Measurements from ENCODE around the gene PCDHGC5. TPM values are rescaled to one million over a fixed set of nuclear protein-coding genes. Genes with fewer than 3 reads are reported as not detected.
A peak's percentile ranks its signal among the peaks of the same experiment; 100 is the strongest.

PCDHGC5 gene
- total RNA-seq, 1 experiment from 2014 or later: 2.1 TPM

DNA sequence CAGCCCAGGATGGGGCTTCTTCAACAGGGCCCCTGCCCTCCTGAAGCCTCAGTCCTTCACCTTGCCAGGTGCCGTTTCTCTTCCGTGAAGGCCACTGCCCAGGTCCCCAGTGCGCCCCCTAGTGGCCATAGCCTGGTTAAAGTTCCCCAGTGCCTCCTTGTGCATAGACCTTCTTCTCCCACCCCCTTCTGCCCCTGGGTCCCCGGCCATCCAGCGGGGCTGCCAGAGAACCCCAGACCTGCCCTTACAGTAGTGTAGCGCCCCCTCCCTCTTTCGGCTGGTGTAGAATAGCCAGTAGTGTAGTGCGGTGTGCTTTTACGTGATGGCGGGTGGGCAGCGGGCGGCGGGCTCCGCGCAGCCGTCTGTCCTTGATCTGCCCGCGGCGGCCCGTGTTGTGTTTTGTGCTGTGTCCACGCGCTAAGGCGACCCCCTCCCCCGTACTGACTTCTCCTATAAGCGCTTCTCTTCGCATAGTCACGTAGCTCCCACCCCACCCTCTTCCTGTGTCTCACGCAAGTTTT is 23.6 kb downstream of the PCDHGC5 start:
- H3K27ac Mint-ChIP-seq (ENCODE audit: unreplicated experiment): peak overlapping the region; percentile 18
- no peaks in the 10 kb centered on the region for H3K4me1 Mint-ChIP-seq (ENCODE audit: low read depth, unreplicated experiment)
- intact Hi-C loops (cut with micrococcal nuclease; ENCODE audit: unreplicated experiment): no loop called here
- H3K36me3 Mint-ChIP-seq (ENCODE audit: insufficient read depth, unreplicated experiment): peaks cover 66% of the 10 kb centered on the region
- no TSS peak for BruUV-seq (replicated peaks)
- DNase-seq: peak; percentile 84
- TF ChIP-seq, protein P1, sequence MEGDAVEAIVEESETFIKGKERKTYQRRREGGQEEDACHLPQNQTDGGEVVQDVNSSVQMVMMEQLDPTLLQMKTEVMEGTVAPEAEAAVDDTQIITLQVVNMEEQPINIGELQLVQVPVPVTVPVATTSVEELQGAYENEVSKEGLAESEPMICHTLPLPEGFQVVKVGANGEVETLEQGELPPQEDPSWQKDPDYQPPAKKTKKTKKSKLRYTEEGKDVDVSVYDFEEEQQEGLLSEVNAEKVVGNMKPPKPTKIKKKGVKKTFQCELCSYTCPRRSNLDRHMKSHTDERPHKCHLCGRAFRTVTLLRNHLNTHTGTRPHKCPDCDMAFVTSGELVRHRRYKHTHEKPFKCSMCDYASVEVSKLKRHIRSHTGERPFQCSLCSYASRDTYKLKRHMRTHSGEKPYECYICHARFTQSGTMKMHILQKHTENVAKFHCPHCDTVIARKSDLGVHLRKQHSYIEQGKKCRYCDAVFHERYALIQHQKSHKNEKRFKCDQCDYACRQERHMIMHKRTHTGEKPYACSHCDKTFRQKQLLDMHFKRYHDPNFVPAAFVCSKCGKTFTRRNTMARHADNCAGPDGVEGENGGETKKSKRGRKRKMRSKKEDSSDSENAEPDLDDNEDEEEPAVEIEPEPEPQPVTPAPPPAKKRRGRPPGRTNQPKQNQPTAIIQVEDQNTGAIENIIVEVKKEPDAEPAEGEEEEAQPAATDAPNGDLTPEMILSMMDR (IDR thresholded peaks at IDR 0.05; ENCODE audit: unreplicated experiment): peak; percentile 93
- no peaks in the 10 kb centered on the region for H3K9me3 Mint-ChIP-seq (ENCODE audit: low read depth, unreplicated experiment)
- no peak overlapping the region for H3K4me3 Mint-ChIP-seq (ENCODE audit: low read depth, unreplicated experiment)
- no peaks in the 10 kb centered on the region for H3K27me3 Mint-ChIP-seq (ENCODE audit: unreplicated experiment)
- CTCF ChIA-PET: interaction anchor here (0.6 to 2.0 kb wide), 2 partner anchors 9 to 29 kb away, joined by 3 to 7 read pairs; no protein-coding TSS in a partner anchor

DNA sequence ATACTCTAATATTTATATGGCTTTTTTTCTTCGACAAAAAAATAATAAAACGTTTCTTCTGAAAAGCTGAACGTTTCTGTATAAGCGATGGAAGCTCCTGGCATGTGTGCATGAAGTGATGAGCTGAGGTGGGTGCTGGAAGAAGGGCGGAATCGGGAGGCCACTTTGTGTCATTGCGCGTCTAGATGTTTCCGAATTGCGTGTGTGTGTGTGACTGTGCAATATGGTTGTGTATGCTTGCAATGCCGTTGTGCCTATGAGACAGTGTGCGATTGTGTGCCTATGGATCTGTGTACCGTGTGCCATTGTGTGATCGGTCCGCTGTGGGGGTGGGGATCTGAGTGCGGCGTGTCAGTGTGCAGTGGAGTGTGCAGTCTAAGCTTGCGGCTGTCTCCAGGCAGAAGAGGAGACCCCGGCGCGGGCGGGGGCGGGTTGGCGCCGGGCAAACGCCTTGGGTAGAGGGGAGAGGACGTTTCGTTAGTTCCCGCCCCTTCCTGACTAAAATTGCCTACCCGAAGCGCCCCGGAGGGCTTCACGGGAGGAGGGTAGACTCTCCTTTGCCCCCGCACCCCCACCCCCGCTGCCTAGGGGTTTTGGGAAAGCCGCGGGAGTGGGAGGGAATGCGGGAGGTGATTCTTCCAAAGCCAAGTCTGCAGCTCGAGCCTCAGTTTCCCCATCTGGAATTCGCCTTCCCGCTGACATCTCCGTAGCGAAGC is 24.2 kb downstream of the PCDHGC5 start:
- H3K9me3 Mint-ChIP-seq (ENCODE audit: low read depth, unreplicated experiment): no peaks in the 10 kb centered on the region
- H3K27me3 Mint-ChIP-seq (ENCODE audit: unreplicated experiment): no peaks in the 10 kb centered on the region
- peak overlapping the region; percentile 18 for H3K27ac Mint-ChIP-seq (ENCODE audit: unreplicated experiment)
- CTCF ChIA-PET: interaction anchor here (0.6 to 2.0 kb wide), 2 partner anchors 8 to 30 kb away, joined by 3 to 7 read pairs; no protein-coding TSS in a partner anchor
- no TSS peak for BruUV-seq (replicated peaks)
- peaks cover 66% of the 10 kb centered on the region for H3K36me3 Mint-ChIP-seq (ENCODE audit: insufficient read depth, unreplicated experiment)
- no peak for DNase-seq
- TF ChIP-seq, protein P1 (IDR thresholded peaks at IDR 0.05; ENCODE audit: unreplicated experiment): no peak
- H3K4me3 Mint-ChIP-seq (ENCODE audit: low read depth, unreplicated experiment): no peak overlapping the region
- no peaks in the 10 kb centered on the region for H3K4me1 Mint-ChIP-seq (ENCODE audit: low read depth, unreplicated experiment)
- intact Hi-C loops (cut with micrococcal nuclease; ENCODE audit: unreplicated experiment): no loop called here

DNA sequence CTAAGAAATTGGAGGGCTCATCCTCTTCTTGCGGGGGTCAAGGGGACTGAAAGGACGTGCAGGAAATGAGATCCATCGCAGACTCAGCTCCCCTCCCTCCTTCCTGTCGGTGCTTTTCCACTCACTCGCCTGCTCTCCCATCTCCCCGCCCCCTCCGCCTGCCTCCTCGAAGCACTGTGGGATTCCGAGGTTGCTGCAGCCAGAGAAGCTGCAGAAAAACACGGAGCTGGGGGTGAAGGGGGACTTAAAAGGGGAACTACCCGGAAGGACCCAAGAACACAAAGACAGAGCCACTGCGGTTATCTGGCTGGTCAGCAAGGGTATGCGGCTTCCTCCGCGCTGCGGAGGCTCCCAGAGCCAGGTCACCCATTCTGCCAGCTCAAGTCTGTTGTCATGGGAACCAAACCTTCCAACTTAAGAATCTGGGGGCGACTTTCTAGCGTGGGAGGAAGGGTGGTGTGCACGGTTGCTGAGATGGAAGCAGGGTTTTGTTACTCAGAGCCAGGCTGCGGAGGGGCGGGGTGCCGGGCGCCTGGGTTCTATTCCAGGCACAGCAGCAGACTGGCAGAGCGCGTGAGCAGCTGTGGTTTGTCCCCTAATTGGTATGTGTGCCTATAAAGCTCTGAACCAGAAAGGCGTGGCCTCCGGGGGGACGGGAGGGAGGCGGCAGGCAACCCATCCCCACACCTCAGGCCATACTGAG is 24.9 kb downstream of the PCDHGC5 start:
- no peaks in the 10 kb centered on the region for H3K27me3 Mint-ChIP-seq (ENCODE audit: unreplicated experiment)
- no peak overlapping the region for H3K4me3 Mint-ChIP-seq (ENCODE audit: low read depth, unreplicated experiment)
- peak overlapping the region; percentile 35 for H3K27ac Mint-ChIP-seq (ENCODE audit: unreplicated experiment)
- BruUV-seq (replicated peaks): no TSS peak
- TF ChIP-seq, protein P1 (IDR thresholded peaks at IDR 0.05; ENCODE audit: unreplicated experiment): no peak
- no peaks in the 10 kb centered on the region for H3K4me1 Mint-ChIP-seq (ENCODE audit: low read depth, unreplicated experiment)
- CTCF ChIA-PET: interaction anchor here (0.5 kb wide), 1 partner anchor 60 kb away, joined by 5 read pairs; no protein-coding TSS in a partner anchor
- no peak for DNase-seq
- intact Hi-C loops (cut with micrococcal nuclease; ENCODE audit: unreplicated experiment): no loop called here
- H3K9me3 Mint-ChIP-seq (ENCODE audit: low read depth, unreplicated experiment): no peaks in the 10 kb centered on the region
- H3K36me3 Mint-ChIP-seq (ENCODE audit: insufficient read depth, unreplicated experiment): peaks cover 73% of the 10 kb centered on the region

DNA sequence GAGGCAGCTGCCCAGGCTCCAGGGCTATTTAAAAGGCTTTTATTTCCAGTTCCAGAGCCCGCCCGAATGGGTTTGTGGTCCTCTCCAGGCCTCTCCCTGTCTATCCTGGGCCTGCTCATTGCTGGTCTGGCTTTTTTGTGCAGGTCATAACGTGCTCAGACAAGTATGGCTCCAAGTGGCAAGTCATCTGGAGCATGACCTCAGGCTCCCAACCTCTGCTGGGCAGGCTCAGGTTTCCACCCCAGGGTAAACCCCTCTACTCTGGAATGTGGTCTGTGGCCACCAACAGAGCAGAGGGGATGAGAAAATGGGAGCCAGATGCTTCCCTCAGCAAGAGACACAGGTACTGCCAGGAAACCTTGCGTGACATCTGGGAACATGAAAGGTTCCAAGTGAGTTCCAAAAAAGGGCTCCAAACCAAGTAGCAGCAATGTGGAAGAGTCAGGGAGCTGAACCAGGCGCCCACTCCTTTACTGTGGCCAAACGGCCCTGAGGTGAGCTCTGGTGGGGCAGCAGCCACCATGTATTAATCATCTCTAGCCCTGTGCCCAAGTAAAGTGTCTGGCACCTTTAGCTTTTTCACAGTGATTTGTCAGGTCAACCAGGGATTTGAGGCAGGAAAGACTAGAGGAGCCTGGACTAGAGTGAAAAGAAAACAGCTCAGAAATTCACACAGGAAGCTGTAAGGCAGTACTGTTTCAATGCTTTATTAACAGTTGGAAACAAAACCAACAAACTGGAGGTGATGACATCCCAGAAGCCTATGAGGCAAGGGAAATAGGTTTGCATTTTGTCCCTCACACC is 25.7 kb downstream of the PCDHGC5 start:
- H3K9me3 Mint-ChIP-seq (ENCODE audit: low read depth, unreplicated experiment): no peaks in the 10 kb centered on the region
- no peak for DNase-seq
- BruUV-seq (replicated peaks): no TSS peak
- H3K27me3 Mint-ChIP-seq (ENCODE audit: unreplicated experiment): no peaks in the 10 kb centered on the region
- TF ChIP-seq, protein P1 (IDR thresholded peaks at IDR 0.05; ENCODE audit: unreplicated experiment): no peak
- intact Hi-C loops (cut with micrococcal nuclease; ENCODE audit: unreplicated experiment): no loop called here
- H3K4me3 Mint-ChIP-seq (ENCODE audit: low read depth, unreplicated experiment): no peak overlapping the region
- H3K27ac Mint-ChIP-seq (ENCODE audit: unreplicated experiment): no peak overlapping the region
- peaks cover 80% of the 10 kb centered on the region for H3K36me3 Mint-ChIP-seq (ENCODE audit: insufficient read depth, unreplicated experiment)
- CTCF ChIA-PET: interaction anchor here (0.5 to 0.7 kb wide), 3 partner anchors 13 to 84 kb away, joined by 3 to 5 read pairs (median 5); partner anchors contain the start of gene PCDHGA12
- H3K4me1 Mint-ChIP-seq (ENCODE audit: low read depth, unreplicated experiment): peaks cover 5% of the 10 kb centered on the region
